Pancreas (tissue), 10 donors: ENCODE measurements around the gene LUC7L2. TPM values are rescaled to one million over a fixed set of nuclear protein-coding genes. Genes with fewer than 3 reads are reported as not detected.

Source experiments
- ATAC-seq, 4 donors: fragments of 200-7000 bp; cut with Tn5 transposase; one replicate each; pipeline versions ENCODE4 v1.8.0 to v1.9.1; 2020; ENCODE audit warnings: mild to moderate bottlenecking in 4 of 4, moderate library complexity in 4 of 4
- DNase-seq, 6 donors: peaks; one replicate each; pipeline ENCODE4 v3.0.0-alpha.2; 2020
- FAIRE-seq: peaks from 2 replicates; lab custom pipeline; 2012; peaks lifted over from hg19 to GRCh38; lab: Jason Lieb, UNC
- H3K27ac ChIP-seq, 4 donors: fragments of 200-600 bp; sonication (generic); 1 replicate in 3 of 4; 2 replicates in 1 of 4; pipeline versions ENCODE4 v1.5.0 to v1.8.0; 2020
- H3K27me3 ChIP-seq, 4 donors: fragments of 200-600 bp; one replicate each; pipeline ENCODE4 v1.8.0; 2021
- H3K36me3 ChIP-seq, 3 donors: fragments of 200-600 bp; sonication (generic) in 1 of 3; one replicate each; pipeline versions ENCODE4 v1.5.0 to v1.8.0; 2020 to 2021
- H3K4me1 ChIP-seq, 3 donors: fragments of 200-600 bp; one replicate each; pipeline ENCODE4 v1.8.0; 2021
- H3K4me3 ChIP-seq, 4 donors: fragments of 200-600 bp; sonication (generic) in 2 of 4; one replicate each; pipeline versions ENCODE4 v1.5.0 to v1.8.0; 2020 to 2021
- H3K9me3 ChIP-seq, 4 donors: fragments of 200-600 bp; one replicate each; pipeline ENCODE4 v1.8.0; 2021
- WGBS, 2 donors: extraction: QIAGEN DNeasy Blood & Tissue Kit; methylation state at CpG; one replicate each; pipeline ENCODE4 v1.1.7; 2013; 5-methylcytosine and 5-hydroxymethylcytosine counted together
- intact Hi-C, 3 donors: fragments of 100-400 bp; cut with DNase I; formaldehyde crosslinking; loops; one replicate each; pipeline versions ENCODE4 v1.11.1 to v1.14.2; 2022
- polyA plus RNA-seq, 2 donors: library from polyadenylated mRNA; stranded (reverse); fragments of 200-250 nt; gene quantifications; one replicate each; pipeline ENCODE4 v1.2.3, GENCODE V29; 2013
- total RNA-seq, 6 donors: library from RNA; stranded (reverse); fragmentation: NEBNext Ultra II Directional in 4 of 6; extraction: Animal tissue kit (Norgen Biotek cat#: 25700) in 4 of 6; gene quantifications; one replicate each; pipeline versions ENCODE4 v1.2.1 to v1.2.4, GENCODE V29; 2021 to 2023
- TF ChIP-seq, protein P1 (sequence below), 4 donors: fragments of 200-600 bp; sonication (generic) in 3 of 4; IDR thresholded peaks; one replicate each; pipeline versions ENCODE4 v1.5.0 to v1.8.0; 2021; ENCODE audit warnings: antibody characterized with exemption in 4 of 4
- donor health status: healthy with polysubstance abuse.
- donor health status: DM: no; HTN: no; CAD: no; lungs with moderate emphysema.
- donor health status: DM: no; HTN: no; CAD: no.
- donor health status: control.
- donor health status: control.
- donor health status: Bipolar disorder and iron deficiency.
- donor health status: DM: yes; HTN: yes; CAD: no.
- donor health status: DM: no; HTN: no; CAD: no.
- donor health status: DM: no; HTN: no; CAD: no.
- donor health status: DM: yes; HTN: yes; CAD: no.

Gene LUC7L2
- total and polyA plus RNA-seq, 8 donors: 30.0 to 71.1 (median 39.2) TPM

DNA sequence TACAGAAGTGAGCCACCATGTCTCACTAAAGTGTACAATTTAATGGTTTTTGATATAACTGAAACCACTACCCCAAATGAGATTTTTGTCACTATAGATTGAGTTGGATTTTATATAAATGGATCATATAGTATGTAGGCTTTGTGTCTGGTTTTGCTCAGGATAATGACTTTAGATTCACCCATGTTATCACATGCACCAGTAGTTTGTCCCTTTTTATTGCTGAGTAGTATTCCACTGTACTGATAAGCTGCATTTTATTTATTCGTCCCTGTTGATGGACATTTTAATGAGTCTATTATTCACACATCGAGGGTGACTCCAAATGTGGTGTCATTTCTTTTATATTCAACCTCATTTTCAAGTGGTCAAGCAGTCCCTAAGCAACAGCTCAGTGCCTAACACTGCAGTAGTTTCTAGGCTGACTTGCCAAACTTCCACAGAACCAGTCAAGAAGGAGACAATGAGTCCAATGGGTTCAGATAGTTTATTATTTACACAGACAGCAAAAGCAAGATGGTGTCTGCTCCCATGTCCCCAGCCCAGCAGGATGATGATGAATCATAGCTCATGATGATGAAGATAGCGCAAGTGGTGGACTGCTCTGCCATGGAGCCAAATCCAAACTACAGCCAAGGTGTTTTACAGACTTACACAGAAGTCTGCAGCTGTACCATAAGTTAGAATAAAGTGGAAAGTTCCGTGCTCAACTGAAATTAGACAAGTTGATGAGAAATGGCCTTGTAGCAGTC, 25.1 kb upstream of the LUC7L2 start:
- Histone ChIP-seq H3K27me3 (no peaks in the 10 kb centered on the region), H3K4me3 (no peak overlapping the region), H3K9me3 (no peaks in the 10 kb centered on the region), H3K4me1 (peaks cover 0 to 10% (median 1%) of the 10 kb centered on the region in 3 donors), H3K27ac (no peak overlapping the region), H3K36me3 (no peaks in the 10 kb centered on the region)
- DNase-seq (no peak), ATAC-seq (no peak), FAIRE-seq (no peak)
- intact Hi-C loops: no loop called here
- TF ChIP-seq, protein P1, sequence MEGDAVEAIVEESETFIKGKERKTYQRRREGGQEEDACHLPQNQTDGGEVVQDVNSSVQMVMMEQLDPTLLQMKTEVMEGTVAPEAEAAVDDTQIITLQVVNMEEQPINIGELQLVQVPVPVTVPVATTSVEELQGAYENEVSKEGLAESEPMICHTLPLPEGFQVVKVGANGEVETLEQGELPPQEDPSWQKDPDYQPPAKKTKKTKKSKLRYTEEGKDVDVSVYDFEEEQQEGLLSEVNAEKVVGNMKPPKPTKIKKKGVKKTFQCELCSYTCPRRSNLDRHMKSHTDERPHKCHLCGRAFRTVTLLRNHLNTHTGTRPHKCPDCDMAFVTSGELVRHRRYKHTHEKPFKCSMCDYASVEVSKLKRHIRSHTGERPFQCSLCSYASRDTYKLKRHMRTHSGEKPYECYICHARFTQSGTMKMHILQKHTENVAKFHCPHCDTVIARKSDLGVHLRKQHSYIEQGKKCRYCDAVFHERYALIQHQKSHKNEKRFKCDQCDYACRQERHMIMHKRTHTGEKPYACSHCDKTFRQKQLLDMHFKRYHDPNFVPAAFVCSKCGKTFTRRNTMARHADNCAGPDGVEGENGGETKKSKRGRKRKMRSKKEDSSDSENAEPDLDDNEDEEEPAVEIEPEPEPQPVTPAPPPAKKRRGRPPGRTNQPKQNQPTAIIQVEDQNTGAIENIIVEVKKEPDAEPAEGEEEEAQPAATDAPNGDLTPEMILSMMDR (IDR thresholded peaks at IDR 0.05): no peak
- WGBS, 2 donors: 92 to 95% methylated on average over 4 of the region's 4 CpGs

DNA sequence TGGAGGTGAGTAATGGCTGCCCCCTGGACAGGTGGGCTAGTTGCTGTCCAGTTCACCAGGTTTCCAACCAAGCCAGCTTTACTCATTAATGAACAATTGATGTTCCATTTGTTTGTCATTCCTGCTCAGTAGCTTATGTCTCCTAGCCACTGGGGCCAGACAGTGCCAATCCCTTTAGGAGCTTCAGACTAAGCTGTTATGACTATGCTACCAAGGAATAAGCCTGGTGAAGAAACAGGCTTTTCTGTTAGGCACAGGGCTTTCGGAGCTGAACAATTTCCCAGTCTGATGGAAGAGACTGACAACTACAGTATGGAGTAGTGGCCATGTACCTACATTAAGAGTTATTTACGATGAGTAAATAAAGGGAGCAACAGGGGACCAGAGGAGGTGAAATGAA, 20.7 kb upstream of the LUC7L2 start:
- 89 to 94% methylated on average over 2 of the region's 2 CpGs for WGBS, 2 donors
- ATAC-seq: no peak
- Histone ChIP-seq H3K27me3 (no peaks in the 10 kb centered on the region), H3K4me3 (no peak overlapping the region), H3K9me3 (no peaks in the 10 kb centered on the region), H3K27ac (no peak overlapping the region), H3K36me3 (no peaks in the 10 kb centered on the region), H3K4me1 (peaks cover 3 to 15% (median 8%) of the 10 kb centered on the region in 3 donors)
- no peak for DNase-seq
- intact Hi-C loops: no loop called here
- TF ChIP-seq, protein P1 (IDR thresholded peaks at IDR 0.05): no peak
- FAIRE-seq: no peak

DNA sequence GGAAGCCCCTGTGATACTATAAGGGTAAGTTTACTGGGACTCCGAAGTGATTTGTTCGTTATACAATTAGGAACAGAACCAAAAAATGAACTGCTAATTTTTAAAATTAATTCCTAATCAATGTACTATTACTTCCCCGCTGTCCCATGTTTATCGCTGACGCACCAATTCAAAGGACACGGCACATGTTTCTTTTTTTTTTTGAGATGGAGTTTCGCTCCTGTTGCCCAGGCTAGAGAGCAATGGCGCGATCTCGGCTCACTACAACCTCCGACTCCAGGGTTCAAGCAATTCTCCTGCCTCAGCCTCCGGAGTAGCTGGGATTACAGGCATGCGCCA, 20.0 kb upstream of the LUC7L2 start:
- no peak for DNase-seq
- WGBS, 2 donors: 74 to 84% methylated on average over 13 of the region's 13 CpGs
- no peak for FAIRE-seq

DNA sequence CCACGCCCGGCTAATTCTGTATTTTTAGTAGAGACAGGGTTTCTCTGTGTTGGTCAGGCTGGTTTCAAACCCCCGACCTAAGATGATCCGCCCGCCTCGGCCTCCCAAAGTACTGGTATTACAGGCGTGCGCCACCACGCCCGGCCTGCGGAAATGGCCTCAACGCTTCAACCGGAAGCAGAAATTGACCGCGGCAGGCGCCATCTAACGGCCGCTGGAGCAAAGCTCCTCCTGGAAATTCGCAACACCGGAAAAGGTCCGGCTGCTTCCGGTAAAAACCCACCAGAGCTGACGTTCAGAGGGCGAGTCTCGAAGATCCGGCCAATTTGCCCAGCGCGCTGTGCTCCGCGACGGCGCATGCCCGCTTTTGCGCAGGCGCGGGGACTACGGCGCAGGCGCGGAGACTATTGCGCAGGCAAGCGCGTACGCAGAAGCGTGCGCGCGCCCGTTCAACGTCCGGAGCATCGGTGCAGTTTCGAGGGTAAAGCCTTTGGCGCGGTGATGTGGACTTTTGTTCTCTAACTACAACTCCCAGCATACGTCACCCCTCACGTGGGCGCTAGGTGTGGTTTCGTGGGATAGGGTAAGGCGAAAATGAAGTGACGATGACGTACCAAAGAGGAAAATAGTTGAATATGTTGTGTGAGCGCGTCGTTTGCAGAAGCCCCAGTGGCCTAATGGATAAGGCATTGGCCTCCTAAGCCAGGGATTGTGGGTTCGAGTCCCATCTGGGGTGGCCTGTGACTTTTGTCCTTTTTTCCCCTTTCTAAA, 19.5 kb upstream of the LUC7L2 start:
- Histone ChIP-seq H3K4me1 (peaks cover 3 to 15% (median 8%) of the 10 kb centered on the region in 3 donors), H3K4me3 (peak overlapping the region; percentile 43 to 85 (median 64)), H3K27ac (peak overlapping the region; percentile 100), H3K27me3 (no peaks in the 10 kb centered on the region), H3K9me3 (no peaks in the 10 kb centered on the region), H3K36me3 (no peaks in the 10 kb centered on the region)
- FAIRE-seq (peak; percentile 17), ATAC-seq (peak; percentile 81 to 88 (median 82)), DNase-seq (peak; percentile 96 to 99 (median 98))
- TF ChIP-seq, protein P1 (IDR thresholded peaks at IDR 0.05): peak; percentile 17 to 64 (median 51)
- intact Hi-C loops: no loop called here
- 2% methylated on average over 66 of the region's 66 CpGs for WGBS, 2 donors

More for the DNA sequence above, 20.0 kb upstream of the LUC7L2 start:
- Histone ChIP-seq H3K9me3 (no peaks in the 10 kb centered on the region), H3K36me3 (no peaks in the 10 kb centered on the region), H3K4me3 (peak overlapping the region; percentile 22 to 85 (median 58)), H3K27ac (peak overlapping the region; percentile 100), H3K4me1 (peaks cover 3 to 15% (median 8%) of the 10 kb centered on the region in 3 donors), H3K27me3 (no peaks in the 10 kb centered on the region)
- intact Hi-C loops: no loop called here
- no peak for ATAC-seq
- TF ChIP-seq, protein P1 (IDR thresholded peaks at IDR 0.05): no peak
